ENCODE results near the gene HTR4.
"Not testable (repeated sequence)": the region's sequence is repeated elsewhere in the genome, so short reads cannot be mapped to it uniquely, and the experiment has no call there.

The HTR4 gene

DNA sequence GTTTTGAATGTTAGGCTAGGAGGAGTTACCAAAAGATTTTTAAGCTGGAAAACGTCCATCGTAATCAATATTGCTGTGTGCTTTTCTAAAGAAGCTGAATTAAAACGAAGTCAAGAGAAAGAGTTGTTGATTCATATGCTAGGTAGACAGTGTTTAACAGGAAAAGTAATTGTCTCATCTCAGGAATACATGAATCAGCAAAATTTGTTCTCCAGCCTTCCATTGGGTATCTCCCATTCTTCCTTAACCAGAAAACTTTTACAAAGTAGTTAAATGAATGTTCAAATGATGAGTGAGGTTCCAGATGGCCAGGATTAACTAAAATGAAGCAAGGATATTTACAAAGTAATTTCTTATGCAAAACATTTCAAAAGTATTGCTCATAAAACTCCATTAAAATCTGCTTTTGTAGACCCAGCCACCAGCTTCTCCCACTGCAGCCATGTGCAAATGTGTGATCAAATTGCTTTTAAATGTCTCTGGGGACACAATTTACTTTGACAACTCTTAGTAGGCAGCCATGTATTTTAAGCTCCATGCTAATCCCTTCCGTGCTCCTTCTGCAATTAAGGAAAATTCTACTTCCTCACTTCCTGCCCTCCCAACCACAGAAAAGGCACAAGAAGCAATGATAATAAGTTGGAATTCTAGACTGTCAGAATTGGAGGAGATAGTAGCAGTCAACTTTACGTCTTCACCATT lies 121.2 kb downstream of the HTR4 start:
- no peak for DNase-seq (ENCODE audit: low spot score)

DNA sequence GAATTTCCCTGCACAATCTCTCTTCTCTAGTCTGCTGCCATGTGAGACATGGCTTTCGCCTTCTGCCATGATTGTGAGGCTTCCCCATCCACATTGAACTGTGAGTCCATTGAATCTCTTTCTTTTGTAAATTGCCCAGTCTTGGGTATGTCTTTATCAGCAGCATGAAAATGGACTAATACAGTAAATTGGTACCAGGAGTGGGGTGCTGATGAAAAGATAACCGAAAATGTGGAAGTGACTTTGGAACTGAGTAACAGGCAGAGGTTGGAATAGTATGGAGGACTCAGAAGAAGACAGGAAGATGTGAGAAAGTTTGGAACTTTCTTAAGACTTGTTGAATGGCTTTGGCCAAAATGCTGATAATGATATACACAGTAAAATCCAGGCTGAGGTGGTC lies 124.9 kb downstream of the HTR4 start:
- DNase-seq (ENCODE audit: low spot score), result not testable (repeated sequence)

- DNase-seq (ENCODE audit: low spot score), result no peak
Observed at GRCh38 chr5:148524721-148525120, 129.6 kb downstream of the HTR4 start.

DNA sequence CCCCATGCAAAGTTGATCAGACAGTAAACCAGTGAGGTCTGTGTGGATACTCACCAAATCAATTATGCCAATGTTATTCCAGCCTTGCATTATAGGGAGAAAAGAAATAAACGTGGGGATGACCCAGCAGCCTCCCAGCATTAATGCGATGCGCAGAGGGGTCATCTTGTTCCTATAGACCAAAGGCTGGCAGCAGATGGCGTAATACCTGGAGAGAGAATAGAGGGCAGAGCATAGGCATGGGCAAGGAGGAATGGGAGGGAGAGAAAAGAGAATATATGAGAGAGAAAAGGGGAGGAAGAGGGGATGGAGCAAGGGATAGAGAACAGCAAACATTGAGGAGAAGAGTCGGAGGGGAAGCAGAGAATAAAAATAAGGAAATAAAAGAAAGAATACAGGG lies 131.2 kb downstream of the HTR4 start:
- DNase-seq (ENCODE audit: low spot score), result no peak

- DNase-seq (ENCODE audit: low spot score), result no peak
Observed at GRCh38 chr5:148515460-148515859, 138.9 kb downstream of the HTR4 start.

GRCh38 chr5:148514344-148514743 lies 140.0 kb downstream of the HTR4 start:
- no peak for DNase-seq (ENCODE audit: low spot score)

GRCh38 chr5:148512498-148512897 lies 141.8 kb downstream of the HTR4 start:
- no peak for DNase-seq (ENCODE audit: low spot score)

GRCh38 chr5:148511810-148512347 lies 142.4 kb downstream of the HTR4 start:
- no peak for DNase-seq (ENCODE audit: low spot score)

- DNase-seq (ENCODE audit: low spot score), result no peak
Observed at GRCh38 chr5:148509893-148510292, 144.4 kb downstream of the HTR4 start.

- DNase-seq (ENCODE audit: low spot score), result no peak
Observed at GRCh38 chr5:148507648-148508047, 146.7 kb downstream of the HTR4 start.

DNA sequence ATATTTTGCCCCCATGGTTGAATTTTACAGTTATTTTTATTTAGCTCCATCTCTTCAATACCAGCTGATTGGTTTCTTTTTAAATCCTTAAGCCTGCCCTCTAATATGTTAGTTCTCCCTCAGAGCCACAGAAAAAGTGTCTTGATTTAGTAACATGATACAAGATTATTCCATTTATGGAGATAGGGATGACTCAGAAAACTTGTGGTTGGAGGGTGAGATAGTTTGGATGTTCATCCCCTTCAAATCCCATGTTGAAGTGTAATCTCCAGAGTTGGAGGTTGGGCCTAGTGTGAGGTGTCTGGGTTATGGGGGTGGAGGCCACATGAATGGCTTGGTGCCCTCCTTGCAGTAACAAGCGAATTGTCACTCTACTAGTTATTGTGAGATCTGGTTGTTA lies 154.9 kb downstream of the HTR4 start:
- no peak for DNase-seq (ENCODE audit: low spot score)

DNA sequence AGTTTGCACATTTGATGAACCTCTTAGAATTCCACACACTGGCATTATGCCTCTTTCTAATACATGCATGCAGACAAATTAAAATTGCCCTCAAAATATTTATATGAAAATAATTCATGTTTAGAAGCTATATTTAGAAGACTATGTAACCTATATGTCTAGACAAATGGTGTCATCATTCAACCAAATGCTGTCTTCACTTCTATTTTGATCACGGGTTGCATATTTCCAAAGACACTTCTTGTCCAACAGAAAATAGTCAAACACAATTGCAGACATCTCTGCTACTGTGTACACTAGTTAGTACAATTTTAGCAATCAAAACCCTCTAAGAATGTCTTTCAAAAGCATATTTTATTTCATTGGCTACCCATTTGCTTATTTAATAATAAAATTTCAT lies 156.6 kb downstream of the HTR4 start:
- DNase-seq (ENCODE audit: low spot score), result no peak

GRCh38 chr5:148492351-148492750 lies 162.0 kb downstream of the HTR4 start:
- DNase-seq (ENCODE audit: low spot score), result no peak

GRCh38 chr5:148491793-148492184 lies 162.5 kb downstream of the HTR4 start:
- no peak for DNase-seq (ENCODE audit: low spot score)

DNA sequence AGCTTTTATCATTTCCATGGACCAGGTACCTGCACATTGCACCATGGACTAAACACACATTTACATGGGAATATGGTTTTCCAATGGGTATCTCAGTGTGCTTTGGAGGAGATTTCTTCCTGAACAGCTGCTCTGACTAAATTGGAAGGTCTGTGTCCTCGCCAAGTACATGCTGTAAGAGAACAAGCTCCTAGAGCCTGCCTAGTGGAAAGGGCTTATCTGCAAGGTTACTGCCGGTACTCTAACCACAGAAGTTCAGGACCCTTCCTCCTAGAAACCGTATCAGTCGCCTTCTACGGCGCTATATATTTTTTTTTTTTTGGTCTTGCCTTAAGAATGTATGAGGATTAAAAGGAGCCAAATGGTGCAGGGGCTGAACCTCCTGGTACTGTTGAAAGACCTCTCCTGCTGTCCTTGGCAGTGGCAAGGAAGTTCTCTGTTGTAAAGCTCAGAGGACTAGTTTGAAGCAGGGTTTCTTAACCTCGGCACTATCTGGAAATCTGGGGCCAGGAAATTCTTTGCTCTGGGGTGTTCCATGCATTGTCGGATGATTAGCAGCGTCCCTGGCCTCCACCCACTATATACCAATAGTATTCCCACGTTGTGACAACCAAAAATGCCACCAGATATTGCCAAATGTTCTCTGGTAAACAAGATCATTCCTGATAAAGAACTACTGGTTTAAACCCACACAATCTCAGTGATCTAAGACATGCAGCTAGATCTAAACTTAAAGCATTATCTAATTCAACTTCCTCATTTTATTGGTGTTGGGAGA lies 163.1 kb downstream of the HTR4 start:
- DNase-seq (ENCODE audit: low spot score), result peak; percentile 53

DNA sequence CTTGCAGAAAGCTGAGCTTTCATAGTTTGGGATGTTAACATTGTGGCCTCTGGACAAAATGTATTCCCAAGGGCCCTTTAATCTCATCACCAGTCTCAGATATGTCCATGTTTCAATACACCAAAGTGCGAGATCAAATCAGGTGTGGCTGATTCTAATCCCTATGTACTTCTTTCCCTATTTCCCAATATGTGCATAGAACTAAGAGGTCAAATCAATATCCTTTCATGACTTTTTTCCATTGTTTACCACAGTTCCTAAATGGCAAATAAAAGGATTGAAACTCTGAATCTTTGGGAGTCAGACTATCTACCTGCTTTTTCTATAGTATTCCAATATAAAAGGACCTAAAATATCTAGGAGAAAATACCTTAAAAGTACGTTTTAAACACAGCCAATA lies 165.6 kb downstream of the HTR4 start:
- DNase-seq (ENCODE audit: low spot score), result no peak

GRCh38 chr5:148486456-148486855 lies 167.9 kb downstream of the HTR4 start:
- peak; percentile 65 for DNase-seq (ENCODE audit: low spot score)

- no peak for DNase-seq (ENCODE audit: low spot score)
Observed at GRCh38 chr5:148484651-148485050, 169.7 kb downstream of the HTR4 start.

GRCh38 chr5:148483750-148484149 lies 170.6 kb downstream of the HTR4 start:
- no peak for DNase-seq (ENCODE audit: low spot score)

GRCh38 chr5:148482697-148483462 lies 171.4 kb downstream of the HTR4 start:
- DNase-seq (ENCODE audit: low spot score), result no peak

DNA sequence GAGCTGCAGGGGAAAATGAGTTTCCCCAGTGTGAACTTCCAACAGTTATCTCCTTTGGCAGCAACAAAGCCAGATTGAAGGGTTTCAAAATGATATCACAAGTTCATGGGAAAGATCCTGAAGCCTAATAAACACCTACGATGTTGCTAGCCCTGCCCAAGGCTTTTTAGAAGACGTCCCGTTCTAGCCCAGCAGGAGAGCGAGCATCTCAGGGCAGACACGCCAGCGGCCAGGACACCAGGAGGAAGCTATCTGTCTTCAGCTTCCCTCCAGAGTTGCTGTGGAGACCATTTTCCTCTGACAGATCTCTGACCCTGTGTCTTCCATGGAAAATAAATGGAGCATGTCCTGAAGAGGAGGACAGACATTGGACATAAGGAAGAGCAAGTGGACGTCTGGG lies 172.1 kb downstream of the HTR4 start:
- DNase-seq (ENCODE audit: low spot score), result no peak

- DNase-seq (ENCODE audit: low spot score), result no peak
Observed at GRCh38 chr5:148477429-148477828, 176.9 kb downstream of the HTR4 start.

GRCh38 chr5:148476302-148476701 lies 178.0 kb downstream of the HTR4 start:
- no peak for DNase-seq (ENCODE audit: low spot score)

Measured in Ammon's horn (tissue), 1 donor.